Type B pancreatic cell (in vitro differentiated cells): ENCODE data around the gene IQCN. TPM values are rescaled to one million over a fixed set of nuclear protein-coding genes. Genes with fewer than 3 reads are reported as not detected.

Experiments used
- DNase-seq: peaks from one replicate; pipeline ENCODE4 v3.0.0; 2021; ENCODE audit warnings: mixed read lengths; ENCODE audit not compliant: unreplicated experiment; ENCODE audit errors: extremely low spot score
- H3K27ac Mint-ChIP-seq: 2 replicates; pipeline ENCODE4 v1.8.0; 2021; ENCODE audit warnings: mild to moderate bottlenecking, mixed read lengths
- H3K27me3 Mint-ChIP-seq: 2 replicates; pipeline ENCODE4 v1.8.0; 2021; ENCODE audit warnings: mixed read lengths
- H3K36me3 Mint-ChIP-seq: 2 replicates; pipeline ENCODE4 v1.8.0; 2021; ENCODE audit warnings: mixed read lengths
- H3K4me1 Mint-ChIP-seq: one replicate; pipeline ENCODE4 v1.8.0; 2021; ENCODE audit warnings: mixed read lengths; ENCODE audit not compliant: unreplicated experiment
- H3K4me3 Mint-ChIP-seq: 2 replicates; pipeline ENCODE4 v1.8.0; 2021; ENCODE audit warnings: mild to moderate bottlenecking, mixed read lengths
- H3K9me3 Mint-ChIP-seq: 2 replicates; pipeline ENCODE4 v1.8.0; 2021; ENCODE audit warnings: mixed read lengths
- CTCF ChIP-seq: fragments of 200-600 bp; sonication (generic); conservative IDR thresholded peaks from 2 replicates; pipeline ENCODE4 v1.5.0; 2021; ENCODE audit warnings: antibody characterized with exemption, mild to moderate bottlenecking
- long read RNA-seq: library from polyadenylated mRNA; unstranded; transcript quantifications from one replicate; pipeline ENCODE4 v2.0.0, GENCODE V29; 2020
- total RNA-seq: library from RNA; stranded (reverse); gene quantifications from 2 replicates; pipeline ENCODE4 v1.2.1, GENCODE V29; 2021; ENCODE audit warnings: low replicate concordance

Gene IQCN
- total RNA-seq, result 7.8 and 10.2 TPM in 2 replicates
- long read RNA-seq, full-length matches to known transcripts, result 3 of 3 reads
- long read RNA-seq, partial matches to known transcripts, result 0 of 3 reads
- long read RNA-seq, other reads (novel, unspliced or antisense), result 0 of 3 reads

DNA sequence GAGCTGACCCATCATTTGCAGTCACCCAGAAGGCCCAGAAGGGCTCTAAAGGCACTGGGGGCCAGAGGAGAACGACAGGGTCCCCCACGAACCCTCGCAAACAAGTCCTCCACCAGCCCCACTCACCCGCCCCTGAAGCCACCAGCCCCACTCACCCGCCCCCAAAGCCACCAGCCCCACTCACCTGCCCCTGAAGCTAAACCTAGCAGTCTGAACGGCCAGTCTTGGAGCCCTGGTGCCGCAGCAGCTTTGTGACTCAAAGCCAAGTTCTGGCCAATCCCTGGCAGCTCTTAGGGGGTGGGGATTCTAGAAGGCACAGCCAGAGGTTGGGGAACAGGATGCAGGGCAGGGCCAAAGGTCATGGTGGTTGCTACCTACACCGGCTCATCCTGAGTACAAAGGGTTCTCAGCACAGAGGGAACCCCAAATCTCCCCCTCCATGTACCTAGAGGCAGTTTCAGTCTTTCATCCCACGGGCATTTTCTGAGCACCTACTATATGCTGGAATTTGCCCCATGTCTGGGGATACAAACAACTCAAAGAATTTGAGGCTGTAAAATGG is at the start of gene IQCN:
IQCN (minus strand) TSS at position 234 of the 562 bp plus-strand sequence. CDS start 4,974 bp downstream, outside the sequence.
- Mint-ChIP-seq H3K27me3 (no peaks in the 10 kb centered on the region), H3K36me3 (peaks cover 2% of the 10 kb centered on the region), H3K4me1 (peaks cover 2% of the 10 kb centered on the region), H3K4me3 (no peak within 1 kb of the TSS), H3K27ac (peak within 1 kb of the TSS; percentile 82), H3K9me3 (no peaks in the 10 kb centered on the region)
- no peak for TF ChIP-seq CTCF
- DNase-seq, result no peak

- peak; percentile 48 for TF ChIP-seq CTCF
- peak; percentile 99 for DNase-seq
- Mint-ChIP-seq H3K9me3 (no peaks in the 10 kb centered on the region), H3K4me1 (peaks cover 33% of the 10 kb centered on the region), H3K27ac (peak within 1 kb of the TSS; percentile 96), H3K36me3 (peaks cover 5% of the 10 kb centered on the region), H3K4me3 (peak within 1 kb of the TSS; percentile 88), H3K27me3 (no peaks in the 10 kb centered on the region)
Observed at GRCh38 chr19:18322759-18323460, 48.7 kb upstream of the IQCN start, which contains the start of gene LSM4. Gene LSM4, minus strand, starts transcription at chr19:18323076. Its CDS starts 56 bp downstream, at chr19:18323020.

DNA sequence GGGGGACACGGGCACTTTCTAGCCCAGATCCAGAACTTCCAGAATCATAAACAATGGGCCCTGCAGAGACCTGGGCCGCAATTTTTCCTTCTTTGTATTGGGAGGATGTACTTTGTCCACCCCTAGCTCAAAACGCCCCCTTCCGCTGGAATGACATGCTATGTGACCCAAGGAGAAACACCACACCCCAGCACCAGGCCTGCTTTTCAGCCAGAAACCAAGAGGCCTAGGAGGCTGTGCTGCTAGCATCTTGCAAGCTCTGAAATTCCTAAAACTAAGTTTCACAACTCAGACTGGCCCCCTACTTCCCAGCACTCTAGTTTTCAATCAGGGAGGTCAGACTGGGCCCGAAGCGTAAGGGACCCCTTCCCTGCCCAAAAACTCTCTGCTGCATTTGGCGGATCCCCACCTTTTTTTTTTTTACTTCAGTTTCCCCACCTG is 48.1 kb upstream of the IQCN start:
- H3K27me3 Mint-ChIP-seq, result no peaks in the 10 kb centered on the region
- peaks cover 5% of the 10 kb centered on the region for H3K36me3 Mint-ChIP-seq
- no peak for TF ChIP-seq CTCF
- peaks cover 38% of the 10 kb centered on the region for H3K4me1 Mint-ChIP-seq
- H3K27ac Mint-ChIP-seq, result peak overlapping the region; percentile 96
- DNase-seq, result no peak
- H3K9me3 Mint-ChIP-seq, result no peaks in the 10 kb centered on the region
- peak overlapping the region; percentile 88 for H3K4me3 Mint-ChIP-seq

DNA sequence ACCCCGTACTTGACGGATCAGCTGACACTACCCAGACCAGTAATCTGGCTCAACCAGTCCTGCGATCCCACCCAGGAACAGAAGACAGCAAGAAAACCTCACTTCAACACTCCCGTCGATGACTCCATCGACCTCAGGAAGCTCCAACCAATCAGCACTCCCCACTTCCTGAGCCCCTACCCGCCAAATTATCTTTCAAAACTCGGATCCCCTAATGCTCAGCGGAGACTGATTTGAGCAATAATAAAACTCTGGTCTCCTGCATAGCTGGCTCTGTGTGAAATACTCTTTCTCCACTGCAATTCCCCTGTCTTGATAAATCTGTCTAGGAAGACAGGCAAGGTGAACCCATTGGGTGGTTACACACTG is 47.5 kb upstream of the IQCN start:
- peak overlapping the region; percentile 96 for H3K27ac Mint-ChIP-seq
- H3K9me3 Mint-ChIP-seq, result no peaks in the 10 kb centered on the region
- H3K4me3 Mint-ChIP-seq, result peak overlapping the region; percentile 88
- peaks cover 5% of the 10 kb centered on the region for H3K36me3 Mint-ChIP-seq
- H3K27me3 Mint-ChIP-seq, result no peaks in the 10 kb centered on the region
- no peak for TF ChIP-seq CTCF
- DNase-seq, result no peak
- peaks cover 38% of the 10 kb centered on the region for H3K4me1 Mint-ChIP-seq

GRCh38 chr19:18320865-18321733 is 46.8 kb upstream of the IQCN start:
- Mint-ChIP-seq H3K4me3 (peak overlapping the region; percentile 88), H3K9me3 (no peaks in the 10 kb centered on the region), H3K27me3 (no peaks in the 10 kb centered on the region), H3K36me3 (peaks cover 5% of the 10 kb centered on the region), H3K27ac (peak overlapping the region; percentile 96), H3K4me1 (peaks cover 38% of the 10 kb centered on the region)
- TF ChIP-seq CTCF, result no peak
- DNase-seq, result no peak
